Panc1 (cell line): ENCODE results near the gene OPRD1. TPM values are rescaled to one million over a fixed set of nuclear protein-coding genes. Genes with fewer than 3 reads are reported as not detected.
"Not testable (repeated sequence)": the region's sequence is repeated elsewhere in the genome, so short reads cannot be mapped to it uniquely, and the experiment has no call there.

Source experiments
- ATAC-seq: fragments of 200-7000 bp; cut with Tn5 transposase; 2 replicates; pipeline ENCODE4 v1.9.1; 2020; ENCODE audit warnings: mild to moderate bottlenecking, moderate library complexity
- BruUV-seq: library from RNA; stranded (reverse); fragments of 400-500 nt; replicated peaks from 2 replicates; lab custom pipeline; 2021; lab: Mats Ljungman, UMichigan
- CTCF ChIA-PET: fragments of 300-600 bp; sonication (Branson Sonifier 250); formaldehyde crosslinking; loops from one replicate; lab custom pipeline; 2022; ENCODE audit warnings: antibody characterized with exemption; lab: Charles Lee
- POLR2A ChIA-PET: fragments of 300-600 bp; sonication (Branson Sonifier 250); formaldehyde crosslinking; loops from one replicate; lab custom pipeline; 2022; ENCODE audit warnings: antibody characterized with exemption; lab: Charles Lee
- DNase-seq: peaks from one replicate; pipeline ENCODE4 v3.0.0-alpha.2; 2010; ENCODE audit warnings: low read depth, low spot score
- H3K27ac ChIP-seq: 2 replicates; pipeline ENCODE4 v1.5.1; 2011; ENCODE audit warnings: mild to moderate bottlenecking, low read length, inconsistent platforms
- H3K27me3 ChIP-seq: fragments of 200-500 bp; sonication (Bioruptor generic); 2 replicates; pipeline ENCODE4 v1.6.0; 2014; ENCODE audit warnings: low read length, inconsistent platforms; ENCODE audit not compliant: control insufficient read depth, insufficient read depth
- H3K36me3 ChIP-seq: fragments of 200-500 bp; sonication (Bioruptor generic); 2 replicates; pipeline ENCODE4 v1.5.1; 2014; ENCODE audit warnings: inconsistent platforms, mild to moderate bottlenecking, low read length, moderate library complexity; ENCODE audit not compliant: control insufficient read depth, insufficient read depth
- H3K4me1 ChIP-seq: 2 replicates; pipeline ENCODE4 v1.5.1; 2011; ENCODE audit warnings: inconsistent platforms, mild to moderate bottlenecking, low read length, moderate library complexity; ENCODE audit not compliant: control insufficient read depth, insufficient read depth
- H3K4me3 ChIP-seq, 2 experiments: 2 replicates each; pipeline ENCODE4 v1.5.1; 2011 to 2012; ENCODE audit warnings: low read depth in 2 of 2, low read length in 2 of 2, mild to moderate bottlenecking in 2 of 2, inconsistent platforms in 1 of 2, moderate library complexity in 1 of 2
- H3K9me3 ChIP-seq: fragments of 200-500 bp; sonication (Bioruptor generic); 2 replicates; pipeline ENCODE4 v1.5.1; 2014; ENCODE audit warnings: low read depth, mild to moderate bottlenecking, inconsistent platforms, low read length, moderate library complexity; ENCODE audit not compliant: control insufficient read depth, insufficient read depth
- POLR2AphosphoS5 ChIP-seq: IDR thresholded peaks from 2 replicates; pipeline ENCODE4 v1.6.1; 2012; ENCODE audit warnings: mild to moderate bottlenecking, low read depth, low read length, moderate library complexity
- REST ChIP-seq, 2 experiments: IDR thresholded peaks; 2 replicates each; pipeline ENCODE4 v1.6.1; 2011 to 2012; ENCODE audit warnings: low read depth in 2 of 2, control low read depth in 1 of 2, low read length in 1 of 2, mild to moderate bottlenecking in 1 of 2, moderate library complexity in 1 of 2; ENCODE audit not compliant: insufficient read depth in 1 of 2
- SIN3A ChIP-seq: IDR thresholded peaks from 2 replicates; pipeline ENCODE4 v1.6.1; 2012; ENCODE audit warnings: low read depth, mild to moderate bottlenecking, low read length, moderate library complexity, borderline replicate concordance; ENCODE audit not compliant: insufficient read depth
- TCF7L2 ChIP-seq: IDR thresholded peaks from 2 replicates; pipeline ENCODE4 v1.6.1; 2011; ENCODE audit warnings: mild to moderate bottlenecking, low read depth, low read length, inconsistent platforms
- in situ Hi-C: cut with HindIII; loops from 2 replicates; pipeline ENCODE4 v1.10.0; 2016; ENCODE audit warnings: low sequenced_read_pairs, low pct_unique_long_range_greater_than_20kb
- intact Hi-C: fragments of 100-400 bp; cut with micrococcal nuclease; formaldehyde crosslinking; loops from one replicate; pipeline ENCODE4 v1.10.0; 2022; ENCODE audit not compliant: unreplicated experiment
- total RNA-seq: library from RNA; stranded (reverse); gene quantifications from one replicate; pipeline ENCODE4 v1.2.1, GENCODE V29; 2021; ENCODE audit not compliant: unreplicated experiment
- TF ChIP-seq, protein P1 (sequence below): fragments of 450-650 bp; IDR thresholded peaks from 2 replicates; pipeline ENCODE4 v1.5.1; 2017; ENCODE audit warnings: mild to moderate bottlenecking

The OPRD1 gene
- total RNA-seq, 1 experiment from 2014 or later = 5.4 TPM

DNA sequence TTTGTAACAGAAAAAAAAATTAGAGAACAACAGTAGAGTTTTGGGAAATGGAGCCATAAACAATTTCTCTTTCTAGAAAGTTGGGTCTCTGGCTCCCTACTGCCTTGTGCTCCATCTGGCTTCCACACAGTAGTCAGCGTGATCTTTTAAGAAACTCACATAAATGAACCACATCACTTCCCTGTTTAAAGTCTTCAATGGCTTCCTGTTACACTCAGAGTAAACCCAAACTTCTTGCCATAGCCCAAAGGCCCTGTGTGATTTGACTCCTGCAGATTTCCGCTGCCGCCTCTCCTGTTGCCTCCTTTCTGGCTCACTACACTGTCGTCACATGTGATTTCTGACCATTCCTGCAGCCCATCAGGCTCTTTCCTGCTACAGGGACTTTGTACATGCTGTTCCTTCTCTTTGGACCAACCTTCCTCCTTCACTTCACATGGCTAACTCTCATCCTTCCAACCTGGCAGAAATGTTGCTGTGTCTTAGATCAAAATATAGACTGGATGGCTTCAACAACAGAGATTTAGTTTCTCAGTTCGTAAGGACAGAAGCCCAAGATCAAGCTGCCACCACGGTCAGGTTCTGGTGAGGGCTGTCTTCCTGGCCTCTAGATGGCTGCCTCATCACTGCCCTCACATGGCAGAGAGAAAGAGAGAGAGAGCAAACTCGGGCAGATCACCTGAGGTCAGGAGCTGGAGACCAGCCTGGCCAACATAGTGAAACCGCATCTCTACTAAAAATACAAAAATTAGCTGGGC lies 34.0 kb downstream of the OPRD1 start:
- no TSS peak for BruUV-seq
- ATAC-seq (peak; percentile 90), DNase-seq (peak; percentile 7)
- in situ Hi-C loops = no loop called here
- no peaks in the 10 kb centered on the region for H3K4me1 ChIP-seq
- H3K4me3 ChIP-seq = no peak overlapping the region
- H3K9me3 ChIP-seq = no peaks in the 10 kb centered on the region
- no peaks in the 10 kb centered on the region for H3K27me3 ChIP-seq
- ChIA-PET POLR2A (no interaction called here), CTCF (interaction anchor here (1.0 kb wide), 1 partner anchor 15 kb away, joined by 3 read pairs; no protein-coding TSS in a partner anchor)
- H3K27ac ChIP-seq = no peak overlapping the region
- no peaks in the 10 kb centered on the region for H3K36me3 ChIP-seq
- TF ChIP-seq POLR2AphosphoS5 (no peak), SIN3A (no peak), REST (IDR thresholded peaks at IDR 0.05; ENCODE audit: insufficient read depth in 1 of 2, low read depth in 2 of 2, low read length in 1 of 2) (no peak), TCF7L2 (no peak)
- TF ChIP-seq, protein P1, sequence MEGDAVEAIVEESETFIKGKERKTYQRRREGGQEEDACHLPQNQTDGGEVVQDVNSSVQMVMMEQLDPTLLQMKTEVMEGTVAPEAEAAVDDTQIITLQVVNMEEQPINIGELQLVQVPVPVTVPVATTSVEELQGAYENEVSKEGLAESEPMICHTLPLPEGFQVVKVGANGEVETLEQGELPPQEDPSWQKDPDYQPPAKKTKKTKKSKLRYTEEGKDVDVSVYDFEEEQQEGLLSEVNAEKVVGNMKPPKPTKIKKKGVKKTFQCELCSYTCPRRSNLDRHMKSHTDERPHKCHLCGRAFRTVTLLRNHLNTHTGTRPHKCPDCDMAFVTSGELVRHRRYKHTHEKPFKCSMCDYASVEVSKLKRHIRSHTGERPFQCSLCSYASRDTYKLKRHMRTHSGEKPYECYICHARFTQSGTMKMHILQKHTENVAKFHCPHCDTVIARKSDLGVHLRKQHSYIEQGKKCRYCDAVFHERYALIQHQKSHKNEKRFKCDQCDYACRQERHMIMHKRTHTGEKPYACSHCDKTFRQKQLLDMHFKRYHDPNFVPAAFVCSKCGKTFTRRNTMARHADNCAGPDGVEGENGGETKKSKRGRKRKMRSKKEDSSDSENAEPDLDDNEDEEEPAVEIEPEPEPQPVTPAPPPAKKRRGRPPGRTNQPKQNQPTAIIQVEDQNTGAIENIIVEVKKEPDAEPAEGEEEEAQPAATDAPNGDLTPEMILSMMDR = no peak
- intact Hi-C loops = loop anchor here (5.0 kb wide), 1 partner anchor 49 kb away; no protein-coding TSS in a partner anchor

DNA sequence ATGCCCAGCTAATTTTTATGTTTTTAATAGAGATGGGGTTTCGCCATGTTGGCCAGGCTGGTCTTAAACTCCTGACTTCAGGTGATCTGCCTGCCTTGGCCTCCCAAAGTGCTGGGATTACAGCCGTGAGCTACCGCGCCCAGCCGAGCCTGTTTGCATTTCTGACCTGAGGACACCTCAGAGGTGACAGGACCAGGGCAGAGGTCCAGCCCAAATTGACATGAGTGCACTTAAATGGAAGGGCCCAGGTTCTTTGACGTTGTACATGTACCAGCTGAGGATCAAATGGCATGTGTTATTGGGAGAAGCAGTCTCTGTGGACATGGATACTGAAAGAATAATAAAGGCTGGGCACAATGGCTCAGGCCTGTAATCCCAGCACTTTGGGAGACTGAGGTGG lies 35.2 kb downstream of the OPRD1 start:
- CTCF ChIA-PET = interaction anchor here (1.0 kb wide), 1 partner anchor 17 kb away, joined by 3 read pairs; no protein-coding TSS in a partner anchor
- DNase-seq, BruUV-seq, H3K9me3 ChIP-seq, H3K4me1 ChIP-seq, ATAC-seq, H3K27me3 ChIP-seq, H3K4me3 ChIP-seq, POLR2A ChIA-PET, in situ Hi-C loops, H3K36me3 ChIP-seq, H3K27ac ChIP-seq: not testable (repeated sequence)
- intact Hi-C loops = loop anchor here (5.0 kb wide), 1 partner anchor 50 kb away; no protein-coding TSS in a partner anchor

DNA sequence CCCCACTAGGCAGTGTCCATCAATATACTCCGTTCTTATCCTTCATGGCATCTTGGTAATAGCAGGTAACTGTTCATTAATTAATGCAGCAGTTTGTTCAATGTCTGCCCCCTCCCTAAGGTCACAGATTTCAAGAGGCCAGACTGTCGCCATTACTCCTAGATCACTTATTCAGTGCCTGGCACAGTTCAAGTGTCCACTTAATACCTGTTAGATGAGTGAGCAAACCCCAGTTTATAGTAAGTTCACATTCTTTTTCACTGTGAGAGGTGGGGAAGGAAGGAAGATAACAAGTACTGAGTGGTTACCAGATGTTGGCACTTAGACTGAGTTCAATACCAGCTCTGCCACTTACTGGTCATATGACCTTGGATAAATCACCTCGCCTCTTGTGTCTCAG lies 36.4 kb downstream of the OPRD1 start:
- Histone ChIP-seq H3K4me1 (no peaks in the 10 kb centered on the region), H3K9me3 (no peaks in the 10 kb centered on the region), H3K27ac (no peak overlapping the region), H3K4me3 (no peak overlapping the region), H3K27me3 (no peaks in the 10 kb centered on the region), H3K36me3 (no peaks in the 10 kb centered on the region)
- CTCF ChIA-PET = interaction anchor here (0.7 kb wide), 1 partner anchor 28 kb away, joined by 3 read pairs; no protein-coding TSS in a partner anchor
- in situ Hi-C loops = no loop called here
- BruUV-seq = no TSS peak
- intact Hi-C loops = loop anchor here (5.0 kb wide), 1 partner anchor 51 kb away; no protein-coding TSS in a partner anchor
- no peak for DNase-seq
- no peak for ATAC-seq
- TF ChIP-seq POLR2AphosphoS5 = no peak
- TF ChIP-seq, protein P1 = no peak
- no peak for TF ChIP-seq SIN3A
- no peak for TF ChIP-seq REST (IDR thresholded peaks at IDR 0.05; ENCODE audit: insufficient read depth in 1 of 2, low read depth in 2 of 2, low read length in 1 of 2)
- TF ChIP-seq TCF7L2 = no peak
- POLR2A ChIA-PET = no interaction called here
